Activated CD4-positive, alpha-beta T cell treated with anti-CD3 and anti-CD28 coated beads, Interleukin-10, Interleukin-2, amounts not matched to agents 100 ng/mL and 50 ng/mL, durations not matched to agents 16 hours and 8 hours (primary cell): ENCODE data around the gene RFX7.

Source experiments
- DNase-seq: peaks from one replicate; pipeline ENCODE4 v3.0.0-alpha.2; 2020

Gene RFX7

DNA sequence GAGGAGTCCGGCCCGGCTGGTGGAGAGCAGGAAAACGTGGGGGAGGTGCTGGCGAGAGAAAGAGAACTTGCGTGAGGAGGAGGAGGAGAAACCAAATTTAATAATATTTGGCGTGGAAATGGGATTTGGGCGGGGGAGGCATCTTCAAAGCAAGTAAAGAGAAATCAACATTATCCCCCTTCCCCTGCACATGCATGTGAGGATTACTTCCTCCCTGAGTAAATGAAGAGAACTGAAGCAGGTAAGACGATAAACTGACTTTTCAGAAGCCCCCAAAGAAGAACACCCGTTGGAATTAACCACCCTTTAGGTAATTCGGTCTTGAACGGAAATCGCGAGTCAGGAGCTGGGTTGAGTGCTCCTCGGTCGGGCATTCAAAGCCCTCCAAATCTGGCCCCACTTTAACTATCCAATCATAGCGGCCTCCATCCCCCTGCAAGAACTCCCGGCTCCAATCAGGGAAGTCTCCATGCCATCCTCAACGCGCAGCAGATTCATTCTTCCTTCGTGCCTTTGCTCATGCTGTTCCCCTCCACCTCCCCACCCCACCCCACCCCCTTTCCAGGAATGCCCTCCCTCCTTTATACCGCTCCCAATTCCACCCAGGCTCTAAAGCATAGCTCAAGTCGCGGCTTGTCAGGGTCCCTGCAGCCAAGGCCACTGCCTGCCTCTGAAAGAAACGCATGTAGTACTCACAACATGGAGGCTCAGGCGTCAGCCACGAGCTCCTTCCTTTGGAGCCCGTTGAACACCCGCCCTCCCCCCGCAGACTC lies 545 bp upstream of the RFX7 start:
- peak; percentile 74 for DNase-seq

GRCh38 chr15:56242576-56243162 lies 1.0 kb downstream of the RFX7 start:
- DNase-seq: no peak

- peak; percentile 7 for DNase-seq
These were observed 2.1 kb downstream of the RFX7 start for GRCh38 chr15:56241374-56242105.

DNA sequence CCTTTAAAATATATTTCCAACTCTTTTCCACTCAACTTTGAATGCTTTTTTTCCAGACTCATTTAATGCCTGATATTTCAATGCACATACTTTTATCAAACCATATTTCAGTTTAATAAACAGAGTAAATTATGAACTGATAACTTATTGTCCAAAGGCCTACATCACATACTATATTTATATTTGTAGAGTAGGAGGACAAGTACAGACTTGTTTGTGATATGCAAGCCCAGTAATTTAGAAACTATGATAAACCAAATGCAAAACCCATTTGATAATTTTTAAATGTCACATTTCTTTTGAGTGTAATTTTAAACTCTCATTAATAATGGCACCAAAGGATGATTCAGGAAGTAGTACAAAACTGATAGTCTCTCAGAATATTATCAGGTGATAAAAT lies 3.3 kb downstream of the RFX7 start:
- DNase-seq: peak; percentile 4

- no peak for DNase-seq
These were observed 7.5 kb downstream of the RFX7 start for GRCh38 chr15:56236197-56236596.

GRCh38 chr15:56234804-56235203 lies 8.9 kb downstream of the RFX7 start:
- no peak for DNase-seq

GRCh38 chr15:56233549-56233948 lies 10.1 kb downstream of the RFX7 start:
- DNase-seq: no peak

- no peak for DNase-seq
These were observed 11.6 kb downstream of the RFX7 start for GRCh38 chr15:56232058-56232457.

- DNase-seq: no peak
These were observed 14.8 kb downstream of the RFX7 start for GRCh38 chr15:56228854-56229253.

DNA sequence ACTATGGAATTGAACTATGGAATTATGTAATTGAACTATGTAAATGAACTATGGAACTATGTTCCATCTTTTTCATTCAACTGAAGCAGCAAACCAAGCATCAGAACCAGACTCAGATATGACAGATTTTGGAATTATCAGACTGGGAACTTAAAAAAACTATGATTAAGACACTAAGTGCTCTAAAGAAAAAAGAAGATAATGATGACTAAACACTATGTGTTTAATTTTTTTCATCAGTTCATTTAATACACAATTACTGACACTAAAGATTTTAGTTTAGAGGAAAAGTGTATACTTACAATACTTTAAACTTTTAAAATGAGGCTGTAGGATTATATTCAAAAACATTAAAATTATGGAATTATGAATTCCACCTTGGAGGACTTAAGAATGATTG lies 15.3 kb downstream of the RFX7 start:
- DNase-seq: no peak

- DNase-seq: no peak
These were observed 15.9 kb downstream of the RFX7 start for GRCh38 chr15:56227780-56228179.

DNA sequence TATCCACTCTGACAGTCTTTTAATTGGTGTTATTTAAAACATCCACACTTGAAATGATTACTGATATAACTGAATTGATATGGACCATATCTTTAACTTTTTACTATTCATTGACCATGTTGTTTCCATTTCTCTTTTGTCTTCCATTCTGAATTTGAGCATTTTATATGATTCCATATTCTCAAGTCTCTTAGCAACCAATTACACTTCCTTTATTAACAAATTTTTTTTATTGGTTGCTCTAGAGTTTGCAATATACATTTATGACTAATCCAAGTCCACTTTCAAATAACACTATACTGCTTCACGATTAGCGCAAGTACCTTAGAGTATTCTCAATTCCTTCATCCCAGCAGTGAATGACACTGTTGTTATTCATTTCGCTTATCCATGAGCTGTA lies 16.4 kb downstream of the RFX7 start:
- DNase-seq: no peak

DNA sequence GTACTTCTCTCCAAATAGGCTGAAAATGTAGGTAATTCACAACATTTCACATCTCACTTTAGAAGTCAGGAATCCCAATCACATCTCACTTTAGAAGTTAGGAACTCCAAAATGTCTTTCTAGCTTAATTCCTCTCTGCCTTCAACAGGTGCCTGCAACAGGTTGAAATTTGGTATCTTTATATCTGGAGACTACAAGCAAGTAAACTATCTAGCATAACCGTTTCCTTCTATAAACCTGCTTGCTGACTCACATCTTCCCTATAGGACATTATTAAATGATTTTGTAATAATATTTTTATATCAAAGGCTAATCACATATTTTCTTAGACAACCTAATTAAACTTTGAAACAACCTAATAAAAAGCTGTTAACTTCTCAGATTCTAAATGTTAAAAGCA lies 18.2 kb downstream of the RFX7 start:
- no peak for DNase-seq

DNA sequence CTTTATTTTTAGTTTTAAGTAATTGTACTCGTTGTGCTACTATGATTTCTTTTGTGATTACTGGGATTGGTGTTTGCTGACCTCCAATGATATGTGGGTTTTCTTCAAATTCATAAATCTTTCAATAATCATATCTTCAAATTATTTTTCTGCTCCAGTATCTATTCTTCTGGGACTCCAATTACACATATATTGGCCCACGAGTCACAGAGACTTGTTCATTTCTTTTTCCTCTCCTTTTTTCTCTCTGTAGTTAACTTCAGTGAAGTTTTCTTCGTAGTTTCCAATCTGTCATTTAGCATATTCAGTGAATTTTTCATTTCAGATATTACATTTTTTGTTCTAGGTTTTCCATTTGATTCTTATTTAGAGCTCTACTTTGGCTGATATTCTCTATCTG lies 21.4 kb downstream of the RFX7 start:
- no peak for DNase-seq

DNA sequence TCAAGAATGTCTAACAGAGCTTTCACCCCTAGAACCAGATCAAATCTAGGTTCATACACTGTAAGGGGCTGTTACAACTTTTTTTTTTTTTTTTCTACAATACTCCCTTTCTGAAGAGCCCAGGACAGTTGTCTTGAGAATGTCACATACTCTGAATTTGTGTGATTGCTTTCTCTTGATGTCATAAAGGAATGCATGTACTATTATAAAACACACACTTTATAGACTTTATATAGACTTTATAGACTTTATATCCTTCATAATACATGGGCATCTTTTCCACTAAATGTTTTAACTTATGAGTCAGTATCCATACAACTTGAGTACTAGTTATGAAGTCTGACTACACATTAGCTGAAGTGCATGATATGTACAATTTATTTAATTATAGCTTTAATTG lies 26.3 kb downstream of the RFX7 start:
- no peak for DNase-seq

- DNase-seq: no peak
These were observed 27.9 kb downstream of the RFX7 start for GRCh38 chr15:56215769-56216168.

- DNase-seq: no peak
These were observed 31.6 kb downstream of the RFX7 start for GRCh38 chr15:56211960-56212550.

GRCh38 chr15:56211064-56211463 lies 32.6 kb downstream of the RFX7 start:
- no peak for DNase-seq

GRCh38 chr15:56208641-56209155 lies 35.0 kb downstream of the RFX7 start:
- DNase-seq: no peak

- no peak for DNase-seq
These were observed 35.5 kb downstream of the RFX7 start for GRCh38 chr15:56208185-56208584.

DNA sequence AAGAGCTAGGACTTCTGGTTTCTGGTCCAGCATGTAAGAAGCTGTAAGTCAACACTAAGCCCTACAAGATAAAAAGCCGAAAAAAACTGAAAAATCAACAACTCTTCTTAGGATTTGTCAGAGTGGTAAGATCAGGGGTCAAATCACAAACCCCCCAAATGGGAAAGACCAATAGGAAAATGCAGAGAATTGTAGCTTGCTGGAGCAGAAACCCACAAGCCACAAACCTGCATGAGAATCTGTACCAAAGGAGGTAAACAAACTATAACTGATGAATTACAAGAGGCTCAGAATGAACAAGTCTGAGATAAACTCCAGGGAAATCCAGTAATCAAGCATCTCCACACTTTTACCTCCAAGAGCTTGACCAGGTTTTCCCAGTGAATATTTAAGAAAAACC lies 36.0 kb downstream of the RFX7 start:
- DNase-seq: peak; percentile 19

DNA sequence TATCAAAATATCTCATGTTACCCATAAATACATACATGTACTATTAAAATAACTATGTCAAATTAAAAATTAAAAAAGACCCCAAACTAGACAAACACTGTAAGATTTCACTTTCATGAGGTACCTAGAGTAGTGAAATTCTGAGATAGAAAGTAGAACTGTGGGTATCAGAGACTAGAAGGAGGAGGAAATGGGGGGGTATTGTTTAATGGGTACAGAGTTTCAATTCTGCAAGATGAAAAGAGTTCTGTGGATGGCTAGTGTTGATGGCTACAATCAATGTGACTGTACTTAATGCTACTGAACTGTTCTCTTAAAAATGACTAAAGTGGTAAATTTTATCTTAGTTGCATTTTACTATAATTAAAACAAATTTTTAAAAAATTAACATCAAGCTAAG lies 36.6 kb downstream of the RFX7 start:
- DNase-seq: peak; percentile 8

DNA sequence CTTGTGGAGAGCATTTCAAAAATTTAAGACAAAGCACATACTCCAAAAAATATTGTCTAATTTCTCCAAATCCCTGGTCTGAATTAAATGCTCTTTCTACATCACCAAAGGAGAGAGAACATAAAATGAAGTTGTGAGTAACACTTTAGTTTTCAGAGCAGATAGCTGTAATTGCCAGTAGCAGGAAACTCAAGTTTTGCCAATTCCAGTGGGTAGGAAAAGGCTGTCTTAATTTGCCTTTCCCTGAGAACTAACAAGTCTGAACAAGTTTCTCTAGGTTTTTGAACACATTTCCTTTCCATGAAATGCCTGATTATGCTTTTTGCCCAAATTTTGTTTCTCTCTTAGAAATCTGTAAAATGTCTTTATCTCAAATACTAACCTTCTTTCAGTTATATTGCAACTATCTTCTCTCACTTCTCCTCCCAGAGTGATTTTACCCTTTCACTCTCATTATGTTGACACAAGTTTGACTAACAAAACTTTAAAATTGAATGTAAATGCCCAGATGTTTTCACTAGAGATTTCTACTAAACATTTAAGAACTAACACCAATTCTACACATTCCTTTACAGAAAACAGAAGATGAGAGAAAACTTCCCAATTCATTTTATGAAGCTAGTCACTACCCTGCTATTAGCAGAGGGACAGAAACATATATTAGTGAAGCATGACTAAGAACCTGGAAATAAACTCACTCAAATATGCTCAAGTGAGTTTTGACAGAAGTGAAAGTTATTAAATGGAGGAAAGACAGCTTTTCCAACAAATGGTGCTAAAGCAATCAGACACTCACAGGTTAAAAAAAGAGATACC lies 38.4 kb downstream of the RFX7 start:
- no peak for DNase-seq
